HEK293T (cell line): ENCODE measurements around the gene IRGM.
"Not testable (repeated sequence)": the region's sequence is repeated elsewhere in the genome, so short reads cannot be mapped to it uniquely, and the experiment has no call there.

Experiments
- CTCF ChIA-PET: fragments of 350-600 bp; formaldehyde crosslinking; extraction: SDS; loops from one replicate; lab custom pipeline; 2021; ENCODE audit warnings: antibody characterized with exemption, inconsistent platforms; lab: Yijun Ruan, JAX
- POLR2A ChIA-PET: fragments of 350-600 bp; formaldehyde crosslinking; extraction: SDS; loops from one replicate; lab custom pipeline; 2020; ENCODE audit warnings: antibody characterized with exemption, inconsistent platforms; lab: Yijun Ruan, JAX
- DNase-seq: peaks from one replicate; pipeline ENCODE4 v3.0.0; 2012; ENCODE audit warnings: mixed read lengths; ENCODE audit errors: extremely low spot score
- ARNT ChIP-seq: fragments of 450-650 bp; IDR thresholded peaks from 2 replicates; pipeline ENCODE4 v1.6.1; 2017; ENCODE audit warnings: mild to moderate bottlenecking
- BHLHE40 ChIP-seq: fragments of 450-650 bp; IDR thresholded peaks from 2 replicates; pipeline ENCODE4 v1.6.1; 2016; ENCODE audit warnings: mild to moderate bottlenecking, moderate library complexity, borderline replicate concordance
- CTBP1 ChIP-seq: fragments of 450-650 bp; IDR thresholded peaks from 2 replicates; pipeline ENCODE4 v1.6.1; 2016; ENCODE audit warnings: borderline replicate concordance
- ELF4 ChIP-seq: fragments of 450-650 bp; IDR thresholded peaks from 2 replicates; pipeline ENCODE4 v1.6.1; 2017; ENCODE audit warnings: antibody characterized with exemption
- FOXA1 ChIP-seq: fragments of 450-650 bp; IDR thresholded peaks from 2 replicates; pipeline ENCODE4 v1.6.1; 2016; ENCODE audit warnings: mild to moderate bottlenecking
- FOXK2 ChIP-seq: fragments of 450-650 bp; IDR thresholded peaks from 2 replicates; pipeline ENCODE4 v1.6.1; 2016; ENCODE audit warnings: mild to moderate bottlenecking
- FOXM1 ChIP-seq: fragments of 450-650 bp; IDR thresholded peaks from 2 replicates; pipeline ENCODE4 v1.6.1; 2017; ENCODE audit warnings: mild to moderate bottlenecking, borderline replicate concordance
- HDGF ChIP-seq: fragments of 450-650 bp; IDR thresholded peaks from 2 replicates; pipeline ENCODE4 v1.6.1; 2017; ENCODE audit warnings: antibody characterized with exemption, borderline replicate concordance
- L3MBTL2 ChIP-seq: fragments of 450-650 bp; conservative IDR thresholded peaks from 2 replicates; pipeline ENCODE4 v1.6.1; 2016; ENCODE audit warnings: mild to moderate bottlenecking
- LEF1 ChIP-seq: fragments of 450-650 bp; IDR thresholded peaks from 2 replicates; pipeline ENCODE4 v1.6.1; 2017; ENCODE audit warnings: mild to moderate bottlenecking, borderline replicate concordance
- NFRKB ChIP-seq: fragments of 450-650 bp; IDR thresholded peaks from 2 replicates; pipeline ENCODE4 v1.6.1; 2016; ENCODE audit warnings: mild to moderate bottlenecking, moderate library complexity
- SP1 ChIP-seq: fragments of 450-650 bp; IDR thresholded peaks from 2 replicates; pipeline ENCODE4 v1.6.1; 2017
- SUZ12 ChIP-seq: fragments of 450-650 bp; IDR thresholded peaks from 2 replicates; pipeline ENCODE4 v1.6.1; 2016; ENCODE audit warnings: mild to moderate bottlenecking
- TARDBP ChIP-seq: fragments of 450-650 bp; IDR thresholded peaks from 2 replicates; pipeline ENCODE4 v1.6.1; 2016
- ZNF384 ChIP-seq: fragments of 450-650 bp; IDR thresholded peaks from 2 replicates; pipeline ENCODE4 v1.6.1; 2016
- TF ChIP-seq, protein P1 (sequence below): fragments of 450-650 bp; IDR thresholded peaks from 2 replicates; pipeline ENCODE4 v1.6.1; 2016

IRGM gene

DNA sequence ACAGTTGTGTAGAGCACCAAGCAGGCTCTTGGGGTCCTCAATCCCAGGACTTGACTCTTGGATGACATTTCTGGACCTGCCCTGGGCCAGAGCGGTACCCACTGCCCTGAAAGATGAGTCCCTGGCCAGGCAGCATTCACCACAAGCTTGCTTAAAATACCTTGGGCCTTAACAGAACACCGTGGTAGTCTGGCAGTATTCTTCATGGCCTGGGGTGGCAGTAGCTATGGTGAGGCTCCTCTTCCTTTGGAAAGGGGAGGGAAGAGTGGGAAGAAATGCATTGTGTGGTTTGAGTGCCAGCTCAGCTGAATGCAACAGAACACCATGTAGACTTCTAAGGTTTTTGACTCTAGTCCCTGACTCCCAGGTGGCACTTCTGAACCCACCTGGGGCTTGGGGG, 29.4 kb upstream of the IRGM start:
- POLR2A ChIA-PET: no interaction called here
- no peak for TF ChIP-seq ELF4
- no peak for TF ChIP-seq BHLHE40
- TF ChIP-seq, protein P1, sequence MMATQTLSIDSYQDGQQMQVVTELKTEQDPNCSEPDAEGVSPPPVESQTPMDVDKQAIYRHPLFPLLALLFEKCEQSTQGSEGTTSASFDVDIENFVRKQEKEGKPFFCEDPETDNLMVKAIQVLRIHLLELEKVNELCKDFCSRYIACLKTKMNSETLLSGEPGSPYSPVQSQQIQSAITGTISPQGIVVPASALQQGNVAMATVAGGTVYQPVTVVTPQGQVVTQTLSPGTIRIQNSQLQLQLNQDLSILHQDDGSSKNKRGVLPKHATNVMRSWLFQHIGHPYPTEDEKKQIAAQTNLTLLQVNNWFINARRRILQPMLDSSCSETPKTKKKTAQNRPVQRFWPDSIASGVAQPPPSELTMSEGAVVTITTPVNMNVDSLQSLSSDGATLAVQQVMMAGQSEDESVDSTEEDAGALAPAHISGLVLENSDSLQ: no peak
- TF ChIP-seq HDGF: no peak
- CTCF ChIA-PET: interaction anchor here (1.1 to 1.5 kb wide), 2 partner anchors 15 to 205 kb away, joined by 4 to 5 read pairs; no protein-coding TSS in a partner anchor
- no peak for DNase-seq

DNA sequence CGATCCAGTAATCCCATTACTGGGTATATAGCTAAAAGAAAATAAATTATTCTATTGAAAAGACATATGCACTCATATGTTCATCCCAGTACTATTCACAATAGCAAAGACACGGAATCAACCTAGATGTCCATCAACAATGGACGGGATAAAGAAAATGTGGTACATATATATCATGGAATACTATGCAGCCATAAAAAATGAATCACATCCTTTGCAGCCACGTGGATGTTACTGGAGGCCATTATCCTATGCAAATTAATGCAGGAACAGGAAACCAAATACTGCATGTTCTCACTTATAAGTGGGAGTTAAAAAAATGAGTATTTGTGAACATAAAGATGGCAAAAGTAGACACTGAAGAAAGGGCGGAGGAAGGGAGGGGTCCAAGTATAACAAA, 16.6 kb upstream of the IRGM start:
- ChIA-PET CTCF (no interaction called here), POLR2A (no interaction called here)
- DNase-seq: no peak
- TF ChIP-seq ARNT (no peak), L3MBTL2 (no peak), FOXA1 (no peak), TARDBP (no peak), SP1 (no peak), SUZ12 (no peak), NFRKB (no peak), ELF4 (no peak)

DNA sequence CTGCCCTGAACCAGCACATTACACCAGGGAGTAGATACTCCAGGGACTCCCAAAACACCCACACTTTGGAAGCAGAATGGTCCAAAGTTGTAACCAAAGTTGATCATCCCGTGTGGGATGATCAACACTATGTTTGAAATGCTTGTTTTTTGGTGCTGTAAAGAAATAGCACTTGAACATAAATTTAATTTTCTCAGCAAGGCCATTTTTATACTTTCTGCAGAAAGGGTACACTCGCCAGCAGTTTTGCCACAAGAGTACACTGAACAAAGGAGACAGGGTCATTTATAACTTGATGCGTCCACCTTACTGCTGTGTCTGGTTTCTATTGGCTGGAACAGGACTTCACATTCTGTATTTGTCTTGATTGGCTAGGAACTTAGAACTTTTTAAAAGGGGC, 14.5 kb upstream of the IRGM start:
- POLR2A ChIA-PET, CTCF ChIA-PET: not testable (repeated sequence)

DNA sequence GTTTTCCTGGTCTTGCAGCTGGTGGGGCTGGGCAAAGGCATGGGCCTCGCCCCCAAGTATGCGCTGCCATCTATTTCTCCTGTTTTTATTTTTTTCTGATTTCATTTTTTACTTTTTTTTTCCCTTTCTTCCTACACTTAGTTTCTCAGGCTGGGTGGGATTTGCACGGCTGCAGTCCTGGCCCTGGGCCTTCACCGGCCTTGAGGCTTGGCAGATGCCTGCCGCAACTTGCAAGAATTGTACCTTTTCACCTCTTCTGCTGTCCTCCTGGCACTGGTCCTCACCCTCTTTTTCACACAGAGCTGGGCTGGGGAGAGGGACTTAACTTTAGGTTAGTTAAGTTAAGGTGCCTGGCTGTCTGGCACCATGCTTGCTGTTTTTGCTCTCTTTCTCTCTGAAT, 10.3 kb upstream of the IRGM start:
- ChIA-PET POLR2A (no interaction called here), CTCF (no interaction called here)

More for the DNA sequence above, 14.5 kb upstream of the IRGM start:
- DNase-seq: not testable (repeated sequence)

DNA sequence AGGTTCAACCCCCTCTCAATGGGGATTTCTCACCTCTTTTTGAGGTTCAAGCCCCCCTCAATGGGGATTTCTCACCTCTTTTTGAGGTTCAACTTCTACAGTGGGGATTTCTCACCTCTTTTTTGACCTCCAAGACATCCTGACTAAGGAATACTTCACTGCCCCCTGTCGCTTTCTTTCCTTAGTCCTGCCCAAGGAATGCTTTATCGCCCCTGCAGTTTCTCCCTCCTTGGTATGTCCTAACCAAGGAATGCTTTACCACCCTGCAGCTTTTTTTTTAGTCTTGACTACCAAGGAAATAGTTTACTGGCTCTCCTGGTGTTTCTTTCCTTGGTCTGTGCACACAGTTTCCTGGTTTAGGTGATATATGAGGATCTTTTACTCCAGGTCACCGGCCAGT, 9.6 kb upstream of the IRGM start:
- POLR2A ChIA-PET: no interaction called here
- DNase-seq: no peak
- TF ChIP-seq FOXA1 (no peak), CTBP1 (no peak), LEF1 (no peak), L3MBTL2 (no peak), ARNT (no peak), SUZ12 (no peak), BHLHE40 (no peak), FOXK2 (no peak), ZNF384 (no peak), HDGF (no peak), TARDBP (no peak), ELF4 (no peak), NFRKB (no peak), SP1 (no peak), FOXM1 (no peak)
- TF ChIP-seq, protein P1: no peak
- CTCF ChIA-PET: no interaction called here

More for the DNA sequence above, 10.3 kb upstream of the IRGM start:
- DNase-seq: no peak
- TF ChIP-seq ARNT: no peak
- no peak for TF ChIP-seq SUZ12
- TF ChIP-seq TARDBP: no peak
- TF ChIP-seq NFRKB: no peak
- TF ChIP-seq FOXM1: no peak
- no peak for TF ChIP-seq ELF4
- no peak for TF ChIP-seq FOXA1
- TF ChIP-seq, protein P1: no peak
- no peak for TF ChIP-seq ZNF384
- TF ChIP-seq FOXK2: no peak
- no peak for TF ChIP-seq L3MBTL2

DNA sequence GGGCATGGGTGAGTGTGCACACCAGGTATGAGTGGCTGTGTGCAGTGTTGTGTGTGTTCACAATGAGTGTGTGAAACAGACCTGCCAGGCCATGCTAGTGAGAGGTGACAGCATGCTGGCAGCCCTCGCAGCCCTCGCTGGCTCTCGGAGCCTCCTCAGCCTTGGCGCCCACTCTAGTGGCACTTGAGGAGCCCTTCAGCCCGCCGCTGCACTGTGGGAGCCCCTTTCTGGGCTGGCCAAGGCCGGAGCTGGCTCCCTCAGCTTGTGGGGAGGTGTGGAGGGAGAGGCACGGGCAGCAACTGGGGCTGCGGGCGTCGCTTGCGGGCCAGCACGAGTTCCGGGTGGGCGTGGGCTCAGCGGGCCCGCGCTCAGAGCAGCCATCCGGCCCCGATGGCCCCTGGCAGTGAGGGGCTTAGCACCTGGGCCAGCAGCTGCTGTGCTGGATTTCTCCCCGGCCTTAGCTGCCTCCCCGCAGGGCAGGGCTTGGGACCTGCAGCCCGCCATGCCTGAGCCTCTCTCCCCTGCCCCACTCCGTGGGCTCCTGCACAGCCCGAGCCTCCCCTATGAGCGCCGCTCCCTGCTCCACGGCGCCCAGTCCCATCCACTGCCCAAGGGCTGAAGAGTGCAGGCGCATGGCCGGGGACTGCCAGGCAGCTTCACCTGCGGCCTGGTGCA, 999 bp upstream of the IRGM start:
- ChIA-PET CTCF (interaction anchor here (0.6 to 3.5 kb wide), 3 partner anchors 44 to 715 kb away, joined by 3 to 26 read pairs (median 25); no protein-coding TSS in a partner anchor), POLR2A (interaction anchor here (0.8 kb wide), 1 partner anchor 145 kb away, joined by 5 read pairs; the partner anchor contains the start of gene RBM22)
- DNase-seq: not testable (repeated sequence)

DNA sequence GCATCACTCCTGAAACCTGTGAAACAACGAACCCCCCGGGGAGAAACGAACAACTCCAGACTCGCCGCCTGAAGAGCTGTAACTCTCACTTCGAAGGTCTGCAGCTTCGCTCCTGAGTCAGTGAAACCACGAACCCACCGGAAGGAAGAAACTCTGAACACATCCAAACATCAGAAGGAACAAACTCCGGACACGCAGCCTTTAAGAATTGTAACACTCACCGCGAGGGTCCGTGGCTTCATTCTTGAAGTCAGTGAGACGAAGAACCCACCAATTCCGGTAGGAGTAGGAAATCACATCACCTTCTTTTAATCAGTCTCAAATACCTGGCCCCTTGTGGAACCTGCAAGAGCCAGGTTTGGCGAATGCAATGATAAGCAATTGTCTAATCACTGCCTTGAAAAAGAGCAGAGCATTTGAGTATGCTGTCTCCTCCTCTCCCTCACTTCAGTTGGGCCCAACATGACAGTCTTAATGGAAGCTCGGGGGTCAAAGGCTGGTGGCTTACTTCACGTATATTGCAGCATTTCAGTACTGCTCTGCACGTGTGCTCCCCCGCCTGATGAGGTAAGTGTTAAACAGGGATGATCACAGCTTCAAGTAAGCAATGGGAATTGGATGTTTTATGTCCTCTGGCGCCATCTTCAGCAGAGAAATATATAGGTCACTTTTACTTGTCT, 473 bp downstream of the IRGM start:
- ChIA-PET POLR2A (interaction anchor here (0.5 to 1.3 kb wide), 2 partner anchors 46 to 146 kb away, joined by 3 to 4 read pairs; partner anchors contain the start of gene RBM22), CTCF (interaction anchor here (0.6 to 3.5 kb wide), 7 partner anchors 18 to 389 kb away, joined by 3 to 26 read pairs (median 4); partner anchors contain the start of gene RBM22)
- peak; percentile 98 for TF ChIP-seq L3MBTL2
- TF ChIP-seq, protein P1: no peak
- no peak for TF ChIP-seq LEF1
- TF ChIP-seq FOXA1: no peak
- no peak for TF ChIP-seq BHLHE40
- peak; percentile 65 for DNase-seq
